GM19324 (cell line): ENCODE results near the gene FRYL.

ENCODE experiments used
- ATAC-seq: cut with Tn5 transposase; IDR thresholded peaks from one replicate; pipeline ENCODE4 v1.9.1; 2021; ENCODE audit warnings: mild to moderate bottlenecking, moderate library complexity; ENCODE audit not compliant: unreplicated experiment, low FRiP score

The FRYL gene

GRCh38 chr4:48503233-48504025, 276.6 kb downstream of the FRYL start:
- no peak for ATAC-seq

GRCh38 chr4:48499551-48500066, 280.5 kb downstream of the FRYL start:
- ATAC-seq: peak; percentile 73

- ATAC-seq: no peak
Measured at GRCh38 chr4:48498895-48499294, 281.2 kb downstream of the FRYL start.

GRCh38 chr4:48495941-48496340, 284.1 kb downstream of the FRYL start:
- ATAC-seq: no peak

- no peak for ATAC-seq
Measured at GRCh38 chr4:48493452-48494100, 286.5 kb downstream of the FRYL start.

- no peak for ATAC-seq
Measured at GRCh38 chr4:48491514-48492176, 288.4 kb downstream of the FRYL start.

- ATAC-seq: no peak
Measured at GRCh38 chr4:48490680-48491513, 289.2 kb downstream of the FRYL start.

- no peak for ATAC-seq
Measured at GRCh38 chr4:48490012-48490679, 289.9 kb downstream of the FRYL start, which contains the start of gene ZAR1. Gene ZAR1 (plus strand): TSS chr4:48490252. CDS start chr4:48490292, 40 bp downstream.

GRCh38 chr4:48489683-48490011, 290.4 kb downstream of the FRYL start:
- ATAC-seq: no peak

GRCh38 chr4:48484494-48485168, 295.4 kb downstream of the FRYL start:
- ATAC-seq: no peak

- no peak for ATAC-seq
Measured at GRCh38 chr4:48483777-48484493, 296.1 kb downstream of the FRYL start.

GRCh38 chr4:48483006-48483776, 296.9 kb downstream of the FRYL start, which contains the start of gene SLC10A4:
Gene SLC10A4 (plus strand): TSS chr4:48483343. CDS start chr4:48483562, 219 bp downstream.
- ATAC-seq: no peak

GRCh38 chr4:48481581-48481980, 298.5 kb downstream of the FRYL start:
- ATAC-seq: no peak

- no peak for ATAC-seq
Measured at GRCh38 chr4:48478273-48478672, 301.8 kb downstream of the FRYL start.

- ATAC-seq: no peak
Measured at GRCh38 chr4:48475770-48476169, 304.3 kb downstream of the FRYL start.

- no peak for ATAC-seq
Measured at GRCh38 chr4:48472794-48473193, 307.3 kb downstream of the FRYL start.

GRCh38 chr4:48470570-48470969, 309.5 kb downstream of the FRYL start:
- no peak for ATAC-seq

GRCh38 chr4:48470137-48470536, 309.9 kb downstream of the FRYL start:
- ATAC-seq: no peak
